Common myeloid progenitor, CD34-positive (primary cell): Measurements from ENCODE around the gene METTL2B.
"Not testable (repeated sequence)": the region's sequence is repeated elsewhere in the genome, so short reads cannot be mapped to it uniquely, and the experiment has no call there.

Experiments
- CTCF ChIA-PET: fragments of 350-600 bp; sonication (Branson Sonifier 250); formaldehyde crosslinking; loops from one replicate; lab custom pipeline; 2021; ENCODE audit warnings: antibody characterized with exemption; lab: Charles Lee
- POLR2A ChIA-PET: fragments of 350-600 bp; sonication (Branson Sonifier 250); formaldehyde crosslinking; loops from one replicate; lab custom pipeline; 2021; ENCODE audit warnings: antibody characterized with exemption; lab: Charles Lee
- DNase-seq, 3 donors: peaks; one replicate each; pipeline versions ENCODE4 v3.0.0 to v3.0.0-alpha.2; 2013
- H3K27ac ChIP-seq, 2 experiments: 1 replicate in 1 of 2; 2 replicates in 1 of 2; pipeline ENCODE4 v1.7.0; 2013; ENCODE audit warnings: inconsistent platforms in 2 of 2, low read length in 2 of 2, mild to moderate bottlenecking in 2 of 2, low read depth in 1 of 2, moderate library complexity in 1 of 2; ENCODE audit not compliant: severe bottlenecking in 2 of 2, insufficient read depth in 1 of 2, poor library complexity in 1 of 2
- H3K27me3 ChIP-seq, 5 experiments: replicated peaks in 2 of 5; 1 replicate in 3 of 5; 2 replicates in 2 of 5; pipeline versions ENCODE4 v1.6.1 to v1.7.0; 2013; ENCODE audit warnings: low read length in 4 of 5, mild to moderate bottlenecking in 2 of 5, moderate library complexity in 2 of 5, inconsistent platforms in 1 of 5; ENCODE audit not compliant: insufficient read depth in 5 of 5, control insufficient read depth in 4 of 5
- H3K36me3 ChIP-seq, 4 experiments: 1 replicate in 2 of 4; 2 replicates in 2 of 4; pipeline versions ENCODE4 v1.6.1 to v1.7.0; 2013; ENCODE audit warnings: low read length in 3 of 4, control low read depth in 1 of 4, mild to moderate bottlenecking in 1 of 4; ENCODE audit not compliant: control insufficient read depth in 4 of 4, insufficient read depth in 4 of 4
- H3K4me1 ChIP-seq, 4 experiments: 1 replicate in 3 of 4; 2 replicates in 1 of 4; pipeline versions ENCODE4 v1.6.1 to v1.7.1; 2013; ENCODE audit warnings: low read length in 3 of 4, mild to moderate bottlenecking in 3 of 4, control low read depth in 1 of 4, inconsistent platforms in 1 of 4, moderate library complexity in 1 of 4; ENCODE audit not compliant: control insufficient read depth in 4 of 4, insufficient read depth in 4 of 4; ENCODE audit errors: control extremely low read depth in 1 of 4
- H3K4me3 ChIP-seq, 7 experiments: 1 replicate in 4 of 7; 2 replicates in 3 of 7; pipeline versions ENCODE4 v1.5.1 to v1.7.0; 2013; ENCODE audit warnings: mild to moderate bottlenecking in 7 of 7, low read length in 6 of 7, moderate library complexity in 6 of 7, inconsistent platforms in 2 of 7, low read depth in 2 of 7, control low read depth in 1 of 7; ENCODE audit not compliant: insufficient read depth in 4 of 7, control insufficient read depth in 1 of 7; ENCODE audit errors: extremely low read depth in 1 of 7
- H3K9me3 ChIP-seq, 5 experiments: 1 replicate in 4 of 5; 2 replicates in 1 of 5; pipeline versions ENCODE4 v1.6.1 to v1.7.1; 2013; ENCODE audit warnings: low read length in 4 of 5, mild to moderate bottlenecking in 2 of 5, inconsistent platforms in 1 of 5, low read depth in 1 of 5, moderate library complexity in 1 of 5; ENCODE audit not compliant: control insufficient read depth in 4 of 5, insufficient read depth in 2 of 5; ENCODE audit errors: control extremely low read depth in 1 of 5
- WGBS: methylation state at CpG from one replicate; pipeline ENCODE4 v1.1.5; 2013; ENCODE audit not compliant: insufficient coverage; 5-methylcytosine and 5-hydroxymethylcytosine counted together

Gene METTL2B

GRCh38 chr7:128523226-128523931 lies 46.8 kb downstream of the METTL2B start:
- peak; percentile 73 to 91 (median 91) for DNase-seq
- H3K4me3 ChIP-seq, H3K36me3 ChIP-seq, H3K27me3 ChIP-seq, H3K9me3 ChIP-seq, POLR2A ChIA-PET, H3K27ac ChIP-seq, CTCF ChIA-PET: not testable (repeated sequence)
- H3K4me1 ChIP-seq: peaks cover 0 to 11% (median 9%) of the 10 kb centered on the region in 4 experiments
- 32% methylated on average over 3 of the region's 7 CpGs for WGBS

GRCh38 chr7:128523932-128524524 lies 47.5 kb downstream of the METTL2B start:
- DNase-seq, POLR2A ChIA-PET, H3K27me3 ChIP-seq, H3K4me3 ChIP-seq, H3K36me3 ChIP-seq, H3K27ac ChIP-seq, H3K9me3 ChIP-seq, CTCF ChIA-PET: not testable (repeated sequence)
- H3K4me1 ChIP-seq: peaks cover 0 to 11% (median 9%) of the 10 kb centered on the region in 4 experiments
- WGBS: 100% methylated on average over 1 of the region's 9 CpGs

GRCh38 chr7:128525584-128525983 lies 49.0 kb downstream of the METTL2B start:
- H3K9me3 ChIP-seq, H3K27ac ChIP-seq, H3K4me3 ChIP-seq, POLR2A ChIA-PET, H3K27me3 ChIP-seq, CTCF ChIA-PET, DNase-seq, H3K36me3 ChIP-seq: not testable (repeated sequence)
- no CpG with 5 or more reads among the region's 4 CpGs for WGBS
- peaks cover 0 to 16% (median 14%) of the 10 kb centered on the region in 4 experiments for H3K4me1 ChIP-seq

- DNase-seq: peak in 2 of 3 donors; percentile 15 to 54
- POLR2A ChIA-PET, H3K9me3 ChIP-seq, H3K27ac ChIP-seq, CTCF ChIA-PET, H3K27me3 ChIP-seq, H3K4me3 ChIP-seq, H3K36me3 ChIP-seq: not testable (repeated sequence)
- WGBS: no CpG with 5 or more reads among the region's 3 CpGs
- peaks cover 0 to 16% (median 14%) of the 10 kb centered on the region in 4 experiments for H3K4me1 ChIP-seq
Measured at GRCh38 chr7:128526062-128526466, 49.5 kb downstream of the METTL2B start.

GRCh38 chr7:128529191-128529590 lies 52.6 kb downstream of the METTL2B start:
- CTCF ChIA-PET, H3K4me3 ChIP-seq, H3K27ac ChIP-seq, POLR2A ChIA-PET, H3K9me3 ChIP-seq, H3K27me3 ChIP-seq, DNase-seq, H3K36me3 ChIP-seq: not testable (repeated sequence)
- 82% methylated on average over 2 of the region's 16 CpGs for WGBS
- H3K4me1 ChIP-seq: peaks cover 6 to 16% (median 12%) of the 10 kb centered on the region in 4 experiments

GRCh38 chr7:128530121-128530854 lies 53.7 kb downstream of the METTL2B start:
- POLR2A ChIA-PET, H3K36me3 ChIP-seq, CTCF ChIA-PET, H3K9me3 ChIP-seq, H3K27me3 ChIP-seq: not testable (repeated sequence)
- DNase-seq: peak; percentile 4 to 35 (median 18)
- H3K27ac ChIP-seq: peak overlapping the region in 1 of 2 experiments; percentile 73
- H3K4me1 ChIP-seq: peaks cover 6 to 16% (median 12%) of the 10 kb centered on the region in 4 experiments
- WGBS: 11% methylated on average over 14 of the region's 50 CpGs
- H3K4me3 ChIP-seq: peak overlapping the region; percentile 47 to 89 (median 63)

GRCh38 chr7:128530855-128531104 lies 54.2 kb downstream of the METTL2B start:
- Histone ChIP-seq H3K9me3 (no peaks in the 10 kb centered on the region), H3K27ac (peak overlapping the region; percentile 73 to 89), H3K4me3 (peak overlapping the region; percentile 47 to 89 (median 63)), H3K36me3 (peaks cover 0 to 2% (median under 1%) of the 10 kb centered on the region in 4 experiments), H3K27me3 (no peaks in the 10 kb centered on the region), H3K4me1 (peaks cover 6 to 16% (median 12%) of the 10 kb centered on the region in 4 experiments)
- WGBS: 0% methylated on average over 26 of the region's 38 CpGs
- ChIA-PET POLR2A (no interaction called here), CTCF (no interaction called here)
- peak in 1 of 3 donors; percentile 1 for DNase-seq
